ENCODE results near the gene PLPPR5.

The PLPPR5 gene

DNA sequence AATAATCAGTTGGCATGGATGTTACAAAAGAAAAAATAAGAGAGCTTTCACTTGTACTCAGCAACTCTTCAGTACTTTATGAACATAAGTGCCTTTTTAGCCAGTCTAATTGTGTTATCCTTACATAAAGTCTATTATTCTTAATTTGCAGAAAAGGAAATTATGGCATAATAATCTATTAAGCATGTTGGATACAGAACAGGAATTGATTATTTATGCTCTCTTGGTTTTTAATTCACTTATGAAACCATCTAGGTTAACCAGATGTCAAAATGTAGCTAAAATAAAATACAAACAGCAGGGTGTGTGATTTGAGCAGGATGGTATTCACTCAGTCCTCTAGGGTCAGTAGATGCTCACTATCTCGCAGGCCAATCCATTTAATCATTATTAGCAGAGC lies 79.7 kb downstream of the PLPPR5 start:
- no peaks in the 10 kb centered on the region for H3K4me1 ChIP-seq (ENCODE audit: insufficient read depth, low read length, severe bottlenecking)
- no peak overlapping the region for H3K27ac ChIP-seq (ENCODE audit: low read depth, low read length, poor library complexity, severe bottlenecking)
- no peaks in the 10 kb centered on the region for H3F3A ChIP-seq (ENCODE audit: insufficient read depth, low read length)
- no peak overlapping the region for H3K4me2 ChIP-seq (ENCODE audit: low read length)
- no peaks in the 10 kb centered on the region for H3K9me2 ChIP-seq (ENCODE audit: low read depth, low read length)
- no peaks in the 10 kb centered on the region for H3K27me3 ChIP-seq (ENCODE audit: insufficient read depth, low read length)
- H3K9me3 ChIP-seq (ENCODE audit: low read length), result no peaks in the 10 kb centered on the region
- no peaks in the 10 kb centered on the region for H3K79me2 ChIP-seq (ENCODE audit: insufficient read depth, low read length)
- no peak overlapping the region for H3K4me3 ChIP-seq (ENCODE audit: low read depth, low read length, poor library complexity, severe bottlenecking)
- H4K20me1 ChIP-seq (ENCODE audit: insufficient read depth, low read length), result no peaks in the 10 kb centered on the region
- H2AFZ ChIP-seq (ENCODE audit: low read length), result no peak overlapping the region
- no peak overlapping the region for H3K9ac ChIP-seq (ENCODE audit: low read length)
- H3K36me3 ChIP-seq (ENCODE audit: insufficient read depth, low read length), result no peaks in the 10 kb centered on the region
- no peak for TF ChIP-seq EZH2 (IDR thresholded peaks at IDR 0.05; ENCODE audit: borderline replicate concordance, low read length)
- TF ChIP-seq, protein P1, sequence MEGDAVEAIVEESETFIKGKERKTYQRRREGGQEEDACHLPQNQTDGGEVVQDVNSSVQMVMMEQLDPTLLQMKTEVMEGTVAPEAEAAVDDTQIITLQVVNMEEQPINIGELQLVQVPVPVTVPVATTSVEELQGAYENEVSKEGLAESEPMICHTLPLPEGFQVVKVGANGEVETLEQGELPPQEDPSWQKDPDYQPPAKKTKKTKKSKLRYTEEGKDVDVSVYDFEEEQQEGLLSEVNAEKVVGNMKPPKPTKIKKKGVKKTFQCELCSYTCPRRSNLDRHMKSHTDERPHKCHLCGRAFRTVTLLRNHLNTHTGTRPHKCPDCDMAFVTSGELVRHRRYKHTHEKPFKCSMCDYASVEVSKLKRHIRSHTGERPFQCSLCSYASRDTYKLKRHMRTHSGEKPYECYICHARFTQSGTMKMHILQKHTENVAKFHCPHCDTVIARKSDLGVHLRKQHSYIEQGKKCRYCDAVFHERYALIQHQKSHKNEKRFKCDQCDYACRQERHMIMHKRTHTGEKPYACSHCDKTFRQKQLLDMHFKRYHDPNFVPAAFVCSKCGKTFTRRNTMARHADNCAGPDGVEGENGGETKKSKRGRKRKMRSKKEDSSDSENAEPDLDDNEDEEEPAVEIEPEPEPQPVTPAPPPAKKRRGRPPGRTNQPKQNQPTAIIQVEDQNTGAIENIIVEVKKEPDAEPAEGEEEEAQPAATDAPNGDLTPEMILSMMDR (IDR thresholded peaks at IDR 0.05; ENCODE audit: low read length), result no peak

DNA sequence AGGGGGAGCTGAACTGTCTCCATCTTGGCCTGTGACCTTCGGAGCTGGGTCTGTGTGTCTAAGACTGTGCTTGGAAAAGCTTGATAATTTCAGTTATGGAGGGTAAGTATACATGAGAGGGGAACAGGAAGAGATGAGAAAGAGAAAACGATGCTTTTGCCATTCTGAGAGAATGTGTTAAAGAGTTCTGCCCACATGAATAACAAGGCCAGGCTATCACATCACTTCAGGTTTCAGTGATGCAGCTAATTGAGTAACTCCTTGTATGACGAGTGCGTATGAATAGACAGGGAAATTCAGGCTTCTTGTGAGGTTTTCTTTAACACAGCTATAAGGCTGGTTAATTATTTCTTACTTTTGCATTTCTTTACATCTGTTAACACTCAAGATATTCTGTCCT lies 81.0 kb downstream of the PLPPR5 start:
- Histone ChIP-seq H2AFZ (ENCODE audit: low read length) (no peak overlapping the region), H3K9ac (ENCODE audit: low read length) (no peak overlapping the region), H3K27me3 (ENCODE audit: insufficient read depth, low read length) (no peaks in the 10 kb centered on the region), H3K9me3 (ENCODE audit: low read length) (no peaks in the 10 kb centered on the region), H3K27ac (ENCODE audit: low read depth, low read length, poor library complexity, severe bottlenecking) (no peak overlapping the region), H3K4me1 (ENCODE audit: insufficient read depth, low read length, severe bottlenecking) (no peaks in the 10 kb centered on the region), H3K9me2 (ENCODE audit: low read depth, low read length) (no peaks in the 10 kb centered on the region), H3K79me2 (ENCODE audit: insufficient read depth, low read length) (no peaks in the 10 kb centered on the region), H4K20me1 (ENCODE audit: insufficient read depth, low read length) (no peaks in the 10 kb centered on the region), H3K4me2 (ENCODE audit: low read length) (no peak overlapping the region), H3K4me3 (ENCODE audit: low read depth, low read length, poor library complexity, severe bottlenecking) (no peak overlapping the region), H3F3A (ENCODE audit: insufficient read depth, low read length) (no peaks in the 10 kb centered on the region), H3K36me3 (ENCODE audit: insufficient read depth, low read length) (no peaks in the 10 kb centered on the region)
- no peak for TF ChIP-seq EZH2 (IDR thresholded peaks at IDR 0.05; ENCODE audit: borderline replicate concordance, low read length)
- TF ChIP-seq, protein P1 (IDR thresholded peaks at IDR 0.05; ENCODE audit: low read length), result no peak

DNA sequence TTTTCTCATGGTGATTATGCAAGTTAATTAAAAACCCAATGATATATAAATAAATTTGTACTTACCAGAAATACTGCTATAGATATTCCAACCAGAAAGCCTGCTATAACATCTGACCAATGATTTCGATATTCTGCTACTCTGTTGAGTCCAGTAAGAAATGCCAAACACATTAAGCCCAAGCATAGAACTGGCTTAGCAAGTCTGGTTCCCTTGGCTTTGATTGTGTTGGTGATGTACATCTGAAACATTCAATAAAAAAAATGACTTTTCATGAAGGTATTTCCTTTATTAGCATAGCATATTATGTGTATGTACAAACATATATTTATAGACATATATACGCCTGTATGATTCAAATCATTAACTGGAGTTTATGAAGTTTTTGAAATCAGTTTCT lies 82.8 kb downstream of the PLPPR5 start:
- Histone ChIP-seq H3K36me3 (ENCODE audit: insufficient read depth, low read length) (no peaks in the 10 kb centered on the region), H3K27me3 (ENCODE audit: insufficient read depth, low read length) (no peaks in the 10 kb centered on the region), H3K9me3 (ENCODE audit: low read length) (no peaks in the 10 kb centered on the region), H3K27ac (ENCODE audit: low read depth, low read length, poor library complexity, severe bottlenecking) (no peak overlapping the region), H3K4me1 (ENCODE audit: insufficient read depth, low read length, severe bottlenecking) (no peaks in the 10 kb centered on the region), H2AFZ (ENCODE audit: low read length) (no peak overlapping the region), H3K9me2 (ENCODE audit: low read depth, low read length) (no peaks in the 10 kb centered on the region), H3F3A (ENCODE audit: insufficient read depth, low read length) (no peaks in the 10 kb centered on the region), H3K9ac (ENCODE audit: low read length) (no peak overlapping the region), H3K79me2 (ENCODE audit: insufficient read depth, low read length) (no peaks in the 10 kb centered on the region), H3K4me2 (ENCODE audit: low read length) (no peak overlapping the region), H3K4me3 (ENCODE audit: low read depth, low read length, poor library complexity, severe bottlenecking) (no peak overlapping the region), H4K20me1 (ENCODE audit: insufficient read depth, low read length) (no peaks in the 10 kb centered on the region)
- no peak for TF ChIP-seq EZH2 (IDR thresholded peaks at IDR 0.05; ENCODE audit: borderline replicate concordance, low read length)
- TF ChIP-seq, protein P1 (IDR thresholded peaks at IDR 0.05; ENCODE audit: low read length), result no peak
